Ascending aorta (tissue), 2 donors: Measurements from ENCODE around the gene CCDC187. TPM values are rescaled to one million over a fixed set of nuclear protein-coding genes. Genes with fewer than 3 reads are reported as not detected.

Experiments
- DNase-seq, 2 donors: peaks; one replicate each; pipeline ENCODE4 v3.0.0-alpha.2; 2019; ENCODE audit warnings: low spot score in 2 of 2
- H3K27ac ChIP-seq, 2 donors: fragments of 200-600 bp; sonication (generic); one replicate each; pipeline ENCODE4 v1.5.1; 2016 to 2017; ENCODE audit warnings: mild to moderate bottlenecking in 1 of 2
- H3K27me3 ChIP-seq: fragments of 200-600 bp; sonication (generic); one replicate; pipeline ENCODE4 v1.5.1; 2017
- H3K36me3 ChIP-seq, 2 donors: fragments of 200-600 bp; sonication (generic); one replicate each; pipeline ENCODE4 v1.5.1; 2016
- H3K4me1 ChIP-seq, 2 donors: fragments of 200-600 bp; sonication (generic); one replicate each; pipeline ENCODE4 v1.5.1; 2016 to 2017; ENCODE audit warnings: mild to moderate bottlenecking in 1 of 2
- H3K4me3 ChIP-seq, 2 donors: fragments of 200-600 bp; sonication (generic); one replicate each; pipeline ENCODE4 v1.5.1; 2016 to 2017; ENCODE audit warnings: mild to moderate bottlenecking in 1 of 2
- H3K9me3 ChIP-seq, 2 donors: fragments of 200-600 bp; sonication (generic); one replicate each; pipeline ENCODE4 v1.5.1; 2016
- CTCF ChIP-seq, 3 experiments: fragments of 200-600 bp in 2 of 3; fragments of 450-650 bp in 1 of 3; sonication (generic) in 2 of 3; IDR thresholded peaks; one replicate each; pipeline ENCODE4 v1.5.1; 2016 to 2019; ENCODE audit warnings: antibody characterized with exemption in 3 of 3, mild to moderate bottlenecking in 1 of 3, moderate library complexity in 1 of 3
- intact Hi-C: fragments of 100-400 bp; cut with DNase I; formaldehyde crosslinking; loops from one replicate; pipeline ENCODE4 v1.15.1; 2023
- total RNA-seq: library from RNA; depleted of rRNA; stranded (reverse); fragments of >200 nt; gene quantifications from one replicate; pipeline ENCODE4 v1.1.0, GENCODE V29; 2016

Gene CCDC187
- total RNA-seq, 1 donor from 2014 or later: under 0.01 TPM

DNA sequence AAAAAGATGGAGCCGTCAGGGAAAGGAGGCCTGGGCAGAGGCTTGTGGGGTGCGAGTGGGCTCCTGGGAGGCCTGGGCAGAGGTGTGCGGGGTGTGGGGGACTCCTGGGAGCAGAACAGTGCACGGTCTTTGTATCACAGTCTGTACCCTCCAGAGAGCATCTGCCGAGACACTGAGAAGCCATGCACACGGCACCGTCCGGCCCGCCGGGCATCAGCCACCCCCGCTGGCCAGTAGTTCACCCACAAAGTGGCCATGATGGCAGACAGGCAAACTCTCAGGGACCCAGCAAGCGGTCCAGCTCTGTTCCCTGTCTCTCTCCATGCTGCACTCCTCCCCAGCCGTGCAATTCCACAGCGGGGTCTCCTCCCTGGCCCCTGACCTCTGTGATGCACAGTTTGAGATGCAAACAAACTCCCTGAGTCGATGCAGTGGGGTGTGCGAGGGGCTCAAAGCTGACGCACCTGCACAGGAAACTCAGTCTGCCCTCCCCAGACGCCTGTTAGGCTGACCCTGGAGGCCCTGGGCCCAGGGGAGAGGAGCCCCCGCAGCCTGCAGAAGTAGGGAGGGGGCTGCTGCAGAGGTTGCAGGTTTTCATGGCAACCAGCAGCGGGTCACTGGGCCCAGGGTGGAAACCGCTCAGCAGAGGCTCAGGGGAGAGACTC, 14.3 kb upstream of the CCDC187 start:
- no peak overlapping the region for H3K27ac ChIP-seq
- H3K9me3 ChIP-seq: no peaks in the 10 kb centered on the region
- H3K4me1 ChIP-seq: no peaks in the 10 kb centered on the region
- no peak for TF ChIP-seq CTCF (IDR thresholded peaks at IDR 0.05)
- intact Hi-C loops: no loop called here
- no peak overlapping the region for H3K4me3 ChIP-seq
- H3K36me3 ChIP-seq: no peaks in the 10 kb centered on the region
- H3K27me3 ChIP-seq: no peaks in the 10 kb centered on the region
- DNase-seq: no peak

DNA sequence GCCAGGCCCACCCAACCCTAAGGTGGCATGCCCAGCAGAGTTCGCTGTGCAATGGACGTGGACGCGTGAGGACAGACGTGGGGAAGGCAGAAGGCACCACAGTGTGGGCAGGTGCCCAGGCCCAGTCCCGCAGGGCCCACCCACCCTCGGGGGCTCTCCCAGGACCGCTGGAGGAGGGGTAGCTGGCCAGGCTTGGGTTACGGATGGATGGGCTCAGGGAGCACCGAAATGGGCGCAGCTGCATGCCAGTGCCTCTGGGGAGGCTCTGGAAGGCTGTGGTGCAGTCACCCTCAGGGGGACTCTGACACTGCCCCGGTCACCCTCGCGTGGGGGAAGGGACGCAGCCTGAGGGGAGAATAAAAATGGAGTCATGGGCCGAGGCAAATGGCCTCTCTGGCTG, 13.8 kb upstream of the CCDC187 start:
- H3K36me3 ChIP-seq: no peaks in the 10 kb centered on the region
- no peak for DNase-seq
- intact Hi-C loops: no loop called here
- H3K9me3 ChIP-seq: no peaks in the 10 kb centered on the region
- no peaks in the 10 kb centered on the region for H3K27me3 ChIP-seq
- H3K27ac ChIP-seq: no peak overlapping the region
- no peak overlapping the region for H3K4me3 ChIP-seq
- H3K4me1 ChIP-seq: no peaks in the 10 kb centered on the region
- TF ChIP-seq CTCF (IDR thresholded peaks at IDR 0.05): no peak

DNA sequence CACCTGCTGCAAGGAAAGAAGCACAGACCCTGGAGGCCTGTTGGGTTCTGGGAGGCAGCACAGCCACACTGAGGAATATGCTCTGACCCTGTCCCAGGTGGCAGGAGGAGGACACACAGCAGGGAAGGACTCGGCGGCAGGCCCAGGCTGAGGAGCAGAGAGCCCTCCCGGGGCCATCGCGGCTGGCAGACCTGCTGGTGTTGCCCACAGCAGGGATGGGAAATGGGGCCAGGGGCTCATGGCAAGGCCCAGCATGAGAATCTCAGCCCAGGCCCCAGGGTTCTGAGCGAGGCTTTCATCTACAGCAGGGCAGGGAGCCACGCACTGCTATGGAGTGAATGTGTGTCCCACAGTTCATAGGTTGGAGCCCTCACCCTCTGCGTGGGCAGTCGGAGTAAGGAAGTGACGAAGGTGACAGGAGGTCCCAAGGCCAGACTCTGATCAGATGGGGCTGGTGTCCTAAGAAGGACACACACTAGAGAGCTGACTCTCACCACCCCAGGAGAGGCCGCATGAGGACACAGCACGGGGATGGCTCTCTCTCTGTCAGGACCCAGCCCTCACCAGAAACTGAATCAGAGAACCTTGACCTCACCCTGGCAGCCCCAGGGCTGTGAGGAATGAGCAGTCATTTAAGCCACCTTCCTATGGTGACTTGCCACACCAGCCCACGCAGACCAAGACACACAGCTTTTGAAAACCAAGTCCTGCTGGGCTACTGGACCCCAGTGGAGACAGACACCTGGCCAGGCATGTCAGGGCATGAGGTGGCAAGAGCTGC, 13.2 kb upstream of the CCDC187 start:
- Histone ChIP-seq H3K9me3 (no peaks in the 10 kb centered on the region), H3K4me3 (no peak overlapping the region), H3K4me1 (no peaks in the 10 kb centered on the region), H3K27ac (no peak overlapping the region), H3K27me3 (no peaks in the 10 kb centered on the region), H3K36me3 (no peaks in the 10 kb centered on the region)
- TF ChIP-seq CTCF (IDR thresholded peaks at IDR 0.05): no peak
- intact Hi-C loops: no loop called here
- no peak for DNase-seq

DNA sequence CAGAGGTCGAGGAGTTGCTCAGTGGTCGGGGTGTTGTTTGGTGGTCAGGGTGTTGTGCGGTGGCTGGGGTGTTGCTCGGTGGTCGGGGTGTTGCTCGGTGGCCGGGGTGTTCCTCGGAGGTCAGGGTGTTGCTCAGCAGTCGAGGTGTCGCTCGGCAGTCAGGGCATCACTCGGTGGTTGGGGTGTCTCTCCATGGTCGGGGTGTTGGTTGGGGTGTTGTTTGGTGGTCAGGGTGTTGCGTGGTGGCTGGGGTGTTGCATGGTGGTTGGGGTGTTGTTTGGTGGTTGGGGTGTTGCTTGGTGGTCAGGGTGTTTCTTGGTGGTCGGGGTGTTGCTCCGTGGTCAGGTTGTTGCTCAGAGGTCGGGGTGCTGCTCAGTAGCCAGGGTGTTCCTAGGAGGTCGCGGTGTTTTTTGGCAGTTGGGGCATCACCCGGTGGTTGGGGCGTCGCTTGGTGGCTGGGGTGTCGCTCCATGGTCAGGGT, 12.4 kb upstream of the CCDC187 start:
- no peaks in the 10 kb centered on the region for H3K36me3 ChIP-seq
- no peaks in the 10 kb centered on the region for H3K27me3 ChIP-seq
- no peak for TF ChIP-seq CTCF (IDR thresholded peaks at IDR 0.05)
- intact Hi-C loops: no loop called here
- H3K9me3 ChIP-seq: no peaks in the 10 kb centered on the region
- H3K4me3 ChIP-seq: no peak overlapping the region
- H3K4me1 ChIP-seq: no peaks in the 10 kb centered on the region
- H3K27ac ChIP-seq: no peak overlapping the region
- DNase-seq: no peak

- Histone ChIP-seq H3K36me3 (no peaks in the 10 kb centered on the region), H3K4me3 (no peak overlapping the region), H3K27ac (no peak overlapping the region), H3K4me1 (no peaks in the 10 kb centered on the region), H3K27me3 (peaks cover 4% of the 10 kb centered on the region), H3K9me3 (no peaks in the 10 kb centered on the region)
- intact Hi-C loops: loop anchor here (5.0 kb wide), 1 partner anchor 47 kb away; the partner anchor contains the start of gene DNLZ
- DNase-seq: no peak
- no peak for TF ChIP-seq CTCF (IDR thresholded peaks at IDR 0.05)
Measured at GRCh38 chr9:136314944-136315343, 11.1 kb upstream of the CCDC187 start.
